Retina (tissue), 1 donor: ENCODE measurements around the gene SF1.

Experiments
- DNase-seq: peaks from one replicate; pipeline ENCODE4 v3.0.0-alpha.2; 2016

Gene SF1

DNA sequence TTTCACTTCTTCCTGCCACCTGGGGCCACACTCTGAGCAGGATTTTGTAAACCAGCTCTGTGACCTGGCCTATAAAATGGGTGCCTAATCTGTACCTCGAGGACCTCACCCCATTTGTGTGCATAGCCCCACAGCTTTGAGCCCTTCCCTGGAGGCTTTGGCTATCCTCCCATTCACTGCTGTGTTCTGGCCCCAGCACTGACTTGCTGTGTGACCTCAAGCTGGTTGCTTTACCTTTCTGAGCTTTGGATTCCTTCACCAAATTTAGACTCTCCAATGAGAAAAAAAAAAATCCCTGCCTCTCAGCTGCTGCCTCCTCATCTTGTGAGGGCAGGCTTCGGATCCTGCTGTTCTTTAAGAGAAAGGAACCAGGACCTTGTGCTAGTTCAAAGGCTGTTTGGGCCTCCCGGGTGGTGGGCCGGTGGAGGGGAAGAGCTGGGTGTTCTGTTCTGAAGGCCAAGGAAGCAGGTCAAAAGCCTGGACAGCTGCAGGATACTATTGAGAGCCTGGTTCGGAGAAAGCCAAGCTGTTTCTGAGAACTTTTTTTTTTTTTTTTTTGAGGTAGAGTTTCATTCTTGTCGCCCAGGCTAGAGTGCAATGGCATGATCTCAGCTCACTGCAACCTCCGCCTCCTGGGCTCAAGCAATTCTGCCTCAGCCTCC lies 17.5 kb downstream of the SF1 start:
- DNase-seq: no peak

DNA sequence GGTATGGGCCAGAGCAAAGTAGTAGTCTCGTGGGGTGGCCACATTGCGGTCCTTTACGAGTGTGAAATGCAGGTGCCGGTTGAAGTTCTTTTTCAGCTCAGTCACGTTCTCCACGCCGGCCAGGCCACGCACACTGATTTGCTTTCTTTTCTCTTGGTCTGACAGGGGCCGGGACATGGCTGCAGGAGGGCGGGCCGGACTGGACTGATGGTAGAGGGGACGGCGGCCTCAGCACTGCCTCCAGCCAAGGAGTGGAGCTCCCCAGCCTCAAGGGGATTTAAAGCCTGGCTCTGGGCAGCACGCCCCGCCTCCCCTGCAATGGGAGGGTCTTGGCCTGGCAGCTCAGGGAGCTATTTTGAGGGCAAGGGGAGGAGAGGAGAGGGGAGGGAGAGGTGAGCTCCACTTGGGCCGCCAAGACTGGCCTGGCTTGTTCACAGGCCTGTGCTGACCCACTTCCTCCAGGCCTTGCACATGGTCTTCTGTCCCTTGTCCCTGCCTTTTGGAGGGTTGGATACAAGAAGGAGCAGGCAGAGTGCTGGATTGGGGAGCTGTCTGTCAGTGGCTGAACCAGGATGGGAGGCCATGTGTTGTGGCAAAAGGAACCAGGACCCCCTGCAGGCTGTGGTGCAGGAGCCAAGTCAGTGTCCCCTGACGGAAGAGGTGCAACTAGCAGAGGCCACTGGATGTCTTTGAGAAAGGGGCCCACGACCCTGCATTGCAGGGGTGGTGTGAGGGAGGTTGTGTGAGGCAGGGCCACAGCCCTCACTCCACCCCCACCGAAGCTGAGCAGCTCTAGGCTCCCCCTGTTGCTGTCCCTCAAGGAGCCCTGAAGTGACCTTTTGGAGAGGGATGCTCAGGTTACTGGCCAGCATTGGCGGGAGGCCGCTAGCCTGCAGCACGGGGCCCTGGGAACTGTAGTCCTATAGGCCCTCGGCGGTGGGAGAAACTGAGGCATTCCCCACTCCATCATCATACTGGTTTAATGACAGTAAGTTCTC lies 18.3 kb downstream of the SF1 start, which contains the start of gene PYGM:
Gene PYGM (minus strand): TSS at position 253 of the 998 bp plus-strand sequence. CDS start 76 bp downstream, at position 177.
- DNase-seq: peak; percentile 84

DNA sequence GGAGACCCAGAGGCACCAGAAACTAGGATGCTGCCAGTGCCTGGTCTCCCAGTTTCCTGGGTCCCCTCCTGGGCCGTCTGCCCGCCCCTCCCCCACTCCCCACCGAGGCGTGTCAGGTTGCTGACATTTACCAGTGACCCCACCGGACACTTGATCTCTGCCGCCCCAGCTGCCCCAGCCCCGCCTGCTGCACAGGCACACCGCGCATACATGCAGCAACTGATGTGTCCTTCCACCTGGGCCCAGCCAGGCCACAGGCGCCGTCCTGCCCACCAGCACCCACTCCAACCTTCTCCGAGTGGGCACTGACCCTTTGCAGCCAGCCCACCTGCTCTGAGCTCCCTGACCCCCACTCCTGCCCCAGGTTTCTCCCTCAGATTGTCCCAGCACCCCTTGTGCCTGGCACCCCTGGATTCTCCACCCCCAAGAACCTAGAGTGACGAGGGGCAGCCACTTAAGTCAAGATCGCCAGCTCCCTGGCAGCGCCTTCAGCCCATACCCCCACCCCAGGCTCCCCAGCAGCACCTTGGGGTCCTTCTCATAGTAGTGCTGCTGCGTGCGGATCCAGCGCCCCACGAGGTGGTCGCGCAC lies 19.1 kb downstream of the SF1 start:
- DNase-seq: no peak

DNA sequence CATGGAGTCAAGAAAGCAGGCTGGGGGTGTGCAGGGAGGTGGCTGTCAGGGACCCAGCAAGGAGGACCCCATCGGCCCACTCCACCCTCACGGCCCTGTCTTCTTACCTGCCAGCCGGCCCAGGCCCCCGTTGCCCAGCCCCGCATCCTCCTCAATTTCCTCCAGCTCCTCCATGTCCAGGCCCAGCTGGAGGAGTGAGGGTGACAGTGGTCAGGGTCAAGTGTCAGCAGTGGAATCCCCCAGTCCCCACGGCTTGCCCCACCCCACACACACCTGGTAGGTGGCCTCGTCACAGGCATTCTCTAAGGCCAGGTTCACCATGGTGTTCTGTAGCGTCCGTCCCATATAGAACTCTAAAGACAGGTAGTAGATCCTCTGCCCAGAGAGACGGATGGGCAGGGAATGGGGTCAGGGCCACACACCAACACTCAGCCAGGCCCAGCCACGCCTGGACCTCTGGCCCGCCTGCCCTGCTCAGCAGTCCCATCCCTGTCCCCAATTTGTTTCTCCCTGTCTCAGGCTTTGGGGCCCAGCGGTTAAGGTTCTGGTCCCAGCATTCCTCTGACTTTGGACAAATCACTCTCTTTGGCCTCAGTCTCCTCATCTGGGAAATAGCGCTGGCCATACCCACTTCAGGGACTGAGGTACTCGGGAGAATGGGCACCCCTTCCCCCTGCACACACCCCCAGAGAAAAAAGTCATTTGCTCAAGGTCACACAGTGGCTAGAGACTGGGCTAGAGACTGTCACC lies 19.8 kb downstream of the SF1 start:
- DNase-seq: no peak

DNA sequence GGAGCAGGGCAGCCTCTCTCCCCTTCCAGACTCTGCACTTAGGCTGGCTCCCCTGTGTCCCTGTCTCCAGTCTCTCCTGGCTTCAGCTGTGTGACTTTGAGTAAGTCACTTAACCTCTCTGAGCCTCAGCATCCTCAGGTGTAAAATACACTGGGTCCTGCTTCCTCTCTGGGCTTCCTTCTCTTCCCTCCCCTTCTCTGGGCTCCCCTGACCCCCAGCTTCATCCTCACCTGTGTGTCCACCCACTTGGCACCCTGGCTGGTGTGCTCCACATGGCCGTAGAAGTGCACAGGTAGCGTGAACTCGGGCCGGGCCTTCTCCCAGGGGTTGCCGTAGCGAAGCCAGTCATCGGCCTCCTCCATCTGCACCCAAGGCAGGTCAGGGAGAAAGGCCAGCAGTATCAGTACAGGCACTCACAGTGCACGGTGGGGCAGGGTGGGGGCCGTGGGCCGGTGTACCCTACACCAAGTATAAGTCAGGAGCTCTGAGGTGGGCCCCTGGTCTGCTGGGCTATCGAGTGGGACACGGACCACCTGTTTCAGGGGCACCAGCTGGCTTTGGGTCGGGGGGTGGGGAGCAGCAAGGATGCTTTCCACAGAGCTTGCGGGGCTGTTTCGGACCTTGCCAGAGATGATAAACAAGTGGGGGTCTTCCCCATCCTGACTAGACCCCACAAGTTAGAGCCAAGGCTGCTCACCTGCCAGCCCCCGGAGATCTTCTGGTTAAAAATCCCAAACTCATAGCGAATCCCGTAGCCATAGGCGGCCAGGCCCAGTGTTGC lies 20.6 kb downstream of the SF1 start:
- DNase-seq: no peak

DNA sequence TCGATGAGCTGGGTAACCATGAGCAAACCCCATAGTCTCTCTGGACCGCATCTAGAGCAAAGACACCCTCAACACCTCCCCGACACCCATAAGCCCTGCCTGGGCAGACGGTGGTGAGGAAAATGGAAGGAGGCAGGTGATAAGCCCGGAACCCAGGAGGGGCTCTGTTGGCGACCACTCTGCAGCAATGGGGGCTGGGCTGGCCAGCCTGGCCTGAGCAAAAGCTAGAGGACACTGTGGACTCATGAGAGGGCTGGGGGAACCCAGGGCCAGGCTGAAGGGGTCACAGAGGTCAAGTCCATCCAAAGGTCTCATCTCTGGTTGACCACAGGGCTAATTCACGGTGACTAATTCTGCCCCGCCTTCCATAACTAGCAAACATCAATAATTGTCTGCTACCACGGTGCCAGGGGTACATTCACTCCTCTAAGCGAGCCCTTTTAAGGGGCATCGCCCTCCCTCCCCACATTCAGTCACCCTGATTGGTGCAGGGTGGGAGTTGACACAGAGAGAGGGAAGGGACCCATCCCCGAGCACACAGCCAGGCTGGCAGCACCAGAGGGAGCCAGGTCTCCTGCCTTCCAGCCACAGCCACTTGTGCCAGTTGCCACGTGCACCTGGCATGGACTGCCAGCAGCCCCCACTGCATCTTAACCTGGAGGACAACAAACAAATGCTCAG lies 22.5 kb downstream of the SF1 start:
- DNase-seq: no peak

DNA sequence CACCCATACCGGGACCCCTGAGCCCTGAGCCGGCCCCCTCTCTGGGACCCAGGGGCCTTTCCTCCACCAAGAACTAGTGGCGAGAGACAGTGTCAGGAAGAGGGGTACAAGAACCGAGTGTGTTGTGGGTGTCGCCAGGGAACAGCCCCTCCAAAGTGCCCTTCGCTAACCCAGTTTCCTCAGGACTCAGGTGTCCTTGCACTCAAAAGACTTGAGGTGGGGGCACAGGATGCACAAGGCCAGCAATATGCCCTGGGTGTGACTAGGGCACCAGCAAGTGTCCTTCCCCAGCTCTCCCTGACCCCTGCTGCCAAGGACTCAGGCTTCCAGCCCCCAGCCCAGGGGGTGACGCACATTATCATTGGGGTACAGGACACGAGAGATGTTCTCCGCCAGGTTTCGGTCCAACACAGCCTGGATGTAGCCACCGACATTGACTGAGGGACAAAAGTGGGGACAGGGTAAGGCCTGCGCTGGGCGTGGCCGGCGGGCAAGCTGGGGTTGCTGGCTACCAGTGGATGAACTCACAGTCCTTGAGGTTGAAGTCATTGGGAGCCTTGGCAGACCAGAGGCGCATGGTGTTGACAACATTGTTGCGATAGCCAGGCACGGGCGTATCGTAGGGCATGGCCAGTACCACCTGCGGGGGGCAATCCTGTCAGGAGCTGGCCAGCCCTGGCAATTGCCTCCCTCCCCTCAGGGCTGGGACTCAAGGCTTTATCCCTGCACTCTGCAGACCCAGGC lies 23.3 kb downstream of the SF1 start:
- no peak for DNase-seq

DNA sequence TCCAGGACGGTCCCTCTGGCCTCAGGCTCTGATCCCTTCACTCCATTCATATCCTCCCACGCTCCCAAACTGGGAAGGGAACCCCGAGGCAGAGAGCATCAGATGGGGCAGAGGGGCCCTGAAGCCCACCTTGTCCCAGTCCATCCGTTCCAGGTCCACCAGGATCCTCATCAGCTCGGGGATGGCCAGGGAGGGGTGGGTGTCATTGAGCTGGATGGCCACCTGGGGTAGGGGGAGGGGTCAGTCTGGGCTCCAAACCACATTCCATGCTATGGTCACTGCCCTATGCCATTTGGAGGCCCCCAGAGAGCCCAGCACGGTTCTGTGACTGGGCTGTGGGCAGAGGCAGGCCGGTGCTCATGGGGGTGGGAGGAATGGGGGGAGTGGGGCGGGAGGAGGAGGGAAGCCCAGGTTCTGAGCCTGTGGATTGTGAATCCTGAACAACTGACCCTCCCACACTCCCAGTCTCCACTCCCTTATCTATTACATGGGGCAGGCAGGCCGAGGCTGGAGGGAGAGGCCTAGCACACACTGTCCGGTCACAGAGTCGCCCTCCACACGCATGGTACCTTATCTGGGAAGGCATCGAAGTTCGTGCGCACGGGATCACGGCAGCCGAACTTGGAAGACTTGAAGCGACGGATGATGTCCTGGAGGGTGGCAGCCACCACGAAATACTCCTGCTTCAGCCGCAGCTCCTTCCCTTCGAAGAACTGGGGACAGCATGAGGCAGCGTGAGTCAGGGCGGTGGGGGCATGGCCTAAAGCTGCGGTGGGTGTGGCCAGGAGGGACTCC lies 24.0 kb downstream of the SF1 start:
- DNase-seq: no peak

DNA sequence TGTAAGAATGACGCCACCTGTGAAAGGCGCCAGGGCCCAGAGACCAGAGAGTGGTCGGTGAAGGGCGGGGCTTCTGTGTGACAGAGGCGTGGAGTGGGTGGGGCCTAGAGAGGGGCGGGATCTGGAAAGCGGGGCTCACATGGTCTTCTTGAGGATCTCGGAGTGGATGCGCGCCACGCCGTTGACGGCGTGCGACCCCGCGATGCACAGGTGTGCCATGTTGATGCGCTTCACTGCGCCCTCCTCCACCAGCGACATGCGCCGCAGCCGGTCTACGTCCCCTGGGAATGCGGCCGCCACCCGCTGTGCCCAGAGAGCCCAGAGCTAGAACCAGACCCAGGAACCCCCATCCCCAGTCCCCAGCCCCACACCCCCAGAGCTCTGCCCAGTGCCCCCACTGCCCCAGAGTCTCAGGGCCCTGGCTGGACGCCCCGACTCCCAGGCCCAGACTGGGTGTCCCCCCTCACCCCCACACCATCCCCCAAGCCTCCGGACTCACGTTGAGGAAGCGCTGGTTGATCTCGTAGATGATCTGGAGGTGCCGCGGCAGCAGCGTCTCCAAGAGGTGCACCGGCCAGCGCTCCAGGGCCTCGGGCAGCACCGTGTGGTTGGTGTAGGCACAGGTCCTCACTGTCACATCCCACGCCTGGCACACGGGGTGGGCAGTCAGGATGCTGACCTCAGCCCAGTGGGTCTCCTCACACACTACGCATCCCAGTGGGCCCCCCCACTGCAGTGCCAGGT lies 24.8 kb downstream of the SF1 start:
- no peak for DNase-seq

DNA sequence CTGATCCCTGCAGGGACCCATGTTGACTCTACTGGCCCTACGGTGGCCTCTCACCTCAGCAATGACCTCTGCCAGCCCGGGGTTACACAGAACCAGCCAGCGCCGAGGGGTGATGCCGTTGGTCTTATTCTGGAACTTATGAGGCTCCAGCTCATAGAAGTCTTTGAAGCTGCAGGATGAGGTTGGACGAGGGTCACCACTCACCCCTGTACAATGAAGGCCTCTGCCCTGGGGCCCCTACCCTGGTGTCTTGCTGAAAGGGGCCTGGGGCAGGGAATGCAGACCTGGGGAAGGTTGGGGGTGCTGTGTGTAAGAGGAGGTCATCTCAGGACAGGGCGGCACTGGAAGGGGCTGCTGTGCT lies 25.3 kb downstream of the SF1 start:
- DNase-seq: no peak

DNA sequence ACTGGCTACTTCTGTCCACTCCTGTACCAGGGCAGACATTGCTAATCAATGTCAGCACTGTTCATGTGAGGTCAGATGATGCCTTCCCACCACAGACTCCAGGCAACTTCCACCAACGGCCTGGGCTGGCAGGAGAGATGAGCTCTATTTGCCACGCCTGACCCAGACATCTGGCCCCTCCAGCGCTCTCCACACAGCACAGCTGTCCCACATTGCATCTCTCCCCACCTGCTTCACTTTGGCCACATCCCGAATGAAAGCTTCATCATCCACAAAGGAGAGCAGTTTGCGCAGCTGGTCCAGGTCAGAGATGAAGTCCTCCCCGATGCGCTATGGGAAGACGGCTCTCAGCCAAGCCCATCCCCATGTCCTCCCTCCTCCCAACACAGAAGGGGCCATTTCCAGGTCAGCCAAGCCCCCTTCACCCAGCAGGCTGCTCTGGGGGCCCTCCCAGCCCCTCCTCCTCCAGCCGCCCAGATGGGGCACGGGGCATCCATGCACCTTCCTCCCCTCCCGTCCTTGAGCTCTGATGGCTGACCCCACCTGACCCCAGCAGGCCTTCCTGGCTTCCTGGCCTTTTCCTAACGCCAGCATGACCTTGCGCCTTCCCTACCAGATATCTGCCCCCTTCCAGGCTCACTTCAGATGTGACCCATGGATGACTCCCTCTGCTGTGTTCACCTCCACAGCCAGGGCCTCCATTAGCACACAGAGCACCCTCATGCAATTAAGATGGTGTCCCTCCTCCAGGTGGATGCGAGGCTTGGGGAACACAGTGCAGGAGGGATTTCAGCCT lies 26.0 kb downstream of the SF1 start:
- no peak for DNase-seq

DNA sequence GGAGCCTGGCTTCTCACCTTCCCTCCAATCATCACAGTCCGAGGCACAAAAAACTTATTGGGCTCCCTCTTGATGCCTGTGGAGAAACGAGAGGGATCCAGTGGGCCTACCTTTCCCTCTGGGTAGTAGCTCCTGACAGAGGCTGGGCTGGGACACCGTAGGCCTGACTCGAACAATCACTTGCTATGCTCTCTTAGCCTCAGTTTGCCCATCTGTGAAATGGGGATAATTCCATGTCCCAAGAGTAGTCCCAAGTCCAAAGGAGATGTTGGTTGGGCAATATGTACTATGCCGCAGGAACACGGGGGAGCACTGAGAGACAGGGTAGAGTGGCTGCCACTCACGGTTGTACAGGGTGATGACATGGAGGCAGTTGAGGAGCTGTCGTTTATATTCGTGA lies 26.8 kb downstream of the SF1 start:
- DNase-seq: no peak

DNA sequence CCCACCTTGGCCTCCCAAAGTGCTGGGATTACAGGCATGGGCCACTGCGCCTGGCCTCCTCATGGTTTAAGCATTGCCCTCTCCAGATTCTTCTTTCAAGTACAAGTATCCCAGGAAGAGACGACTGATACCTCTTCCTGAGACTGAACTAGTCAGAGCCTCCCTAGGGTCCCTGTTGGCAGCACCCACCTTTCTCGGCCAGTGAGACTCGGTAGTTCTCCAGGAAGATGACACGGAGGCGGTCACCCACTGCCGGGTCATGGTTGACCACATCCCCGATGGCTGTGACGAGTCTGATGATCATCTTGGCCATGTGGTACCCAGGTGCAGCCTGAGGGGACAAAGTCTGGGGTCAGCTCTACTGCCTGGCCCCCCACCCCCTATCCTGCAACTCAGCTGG lies 27.2 kb downstream of the SF1 start:
- no peak for DNase-seq

DNA sequence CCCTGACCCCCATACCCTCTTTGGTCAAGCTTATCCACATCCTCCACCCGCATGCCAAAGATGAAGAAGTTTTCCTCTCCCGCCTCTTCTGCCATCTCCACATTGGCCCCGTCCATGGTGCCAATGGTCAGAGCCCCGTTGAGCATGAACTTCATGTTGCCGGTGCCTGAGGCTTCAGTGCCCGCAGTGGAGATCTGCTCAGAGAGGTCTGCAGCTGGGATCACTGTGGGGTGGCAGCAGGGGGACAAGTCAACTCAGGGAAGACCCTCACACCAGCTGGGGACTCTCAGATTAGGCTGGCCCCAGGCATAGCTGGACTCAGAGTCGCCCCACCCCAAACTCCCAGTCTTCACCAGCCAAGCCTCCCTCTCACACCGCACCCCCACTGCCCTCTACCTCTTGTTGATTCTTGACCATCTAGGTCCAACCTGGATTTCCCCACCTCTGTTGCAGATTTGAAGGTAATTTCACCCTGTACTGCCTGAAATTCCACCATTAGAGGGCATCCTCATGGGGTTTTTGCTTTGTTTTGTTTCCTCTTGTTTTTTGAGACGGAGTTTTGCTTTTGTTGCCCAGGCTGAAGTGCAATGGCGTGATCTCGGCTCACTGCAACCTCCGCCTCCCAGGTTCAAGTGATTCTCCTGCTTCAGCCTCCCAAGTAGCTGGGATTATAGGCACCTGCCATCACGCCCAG lies 27.8 kb downstream of the SF1 start:
- no peak for DNase-seq

DNA sequence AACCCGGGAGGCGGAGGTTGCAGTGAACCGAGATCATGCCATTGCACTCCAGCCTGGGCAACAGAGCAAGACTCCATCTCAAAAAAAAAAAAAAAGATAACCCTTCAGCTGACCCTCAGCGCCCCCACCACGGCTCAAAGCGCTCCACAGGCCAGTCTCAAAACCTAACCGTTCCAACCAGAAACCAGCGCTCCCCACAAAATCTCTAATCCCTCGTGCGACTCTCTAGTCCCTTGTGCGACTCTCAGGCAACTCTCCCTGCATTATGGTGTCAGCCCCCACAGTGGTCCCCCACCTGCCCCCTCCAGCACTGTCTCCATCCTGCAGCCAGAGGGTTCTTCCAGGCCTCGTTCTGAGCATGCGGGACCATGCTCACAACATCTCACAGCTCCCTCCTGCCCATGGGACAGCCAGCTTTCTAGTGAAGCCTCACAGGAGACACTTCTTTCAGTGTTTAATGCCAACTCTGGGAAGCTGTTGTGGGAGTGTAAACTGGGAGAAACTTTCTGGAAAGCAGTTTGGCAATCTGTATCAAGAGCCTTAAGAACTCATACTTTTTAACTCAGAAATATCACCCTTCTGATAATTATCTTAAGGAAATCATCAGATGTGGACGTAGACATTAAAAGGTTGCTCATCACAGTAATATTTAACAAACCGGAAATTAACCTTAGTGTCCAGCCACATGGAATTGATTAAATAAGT lies 30.2 kb downstream of the SF1 start:
- no peak for DNase-seq

DNA sequence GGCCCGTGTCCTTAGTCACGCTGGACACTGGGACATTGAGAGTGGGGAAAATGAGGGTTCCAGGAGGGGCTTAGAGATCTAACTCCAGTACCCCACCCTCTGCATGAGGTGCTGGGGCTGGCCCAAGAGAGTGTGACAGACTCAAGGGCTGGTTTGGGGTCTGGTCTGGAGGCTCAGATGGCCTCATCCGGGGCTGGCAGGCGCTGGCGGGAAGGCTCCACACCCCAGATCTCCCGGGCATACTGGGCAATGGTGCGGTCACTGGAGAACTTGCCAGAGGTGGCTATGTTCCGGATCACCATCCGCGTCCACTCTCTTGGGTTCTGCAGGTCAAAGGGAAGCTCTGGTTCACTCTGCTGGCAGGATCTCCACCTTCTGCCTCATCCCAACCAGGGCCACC lies 31.9 kb downstream of the SF1 start:
- DNase-seq: peak; percentile 21
